ENCODE data around the gene SKIC2.

SKIC2 gene

DNA sequence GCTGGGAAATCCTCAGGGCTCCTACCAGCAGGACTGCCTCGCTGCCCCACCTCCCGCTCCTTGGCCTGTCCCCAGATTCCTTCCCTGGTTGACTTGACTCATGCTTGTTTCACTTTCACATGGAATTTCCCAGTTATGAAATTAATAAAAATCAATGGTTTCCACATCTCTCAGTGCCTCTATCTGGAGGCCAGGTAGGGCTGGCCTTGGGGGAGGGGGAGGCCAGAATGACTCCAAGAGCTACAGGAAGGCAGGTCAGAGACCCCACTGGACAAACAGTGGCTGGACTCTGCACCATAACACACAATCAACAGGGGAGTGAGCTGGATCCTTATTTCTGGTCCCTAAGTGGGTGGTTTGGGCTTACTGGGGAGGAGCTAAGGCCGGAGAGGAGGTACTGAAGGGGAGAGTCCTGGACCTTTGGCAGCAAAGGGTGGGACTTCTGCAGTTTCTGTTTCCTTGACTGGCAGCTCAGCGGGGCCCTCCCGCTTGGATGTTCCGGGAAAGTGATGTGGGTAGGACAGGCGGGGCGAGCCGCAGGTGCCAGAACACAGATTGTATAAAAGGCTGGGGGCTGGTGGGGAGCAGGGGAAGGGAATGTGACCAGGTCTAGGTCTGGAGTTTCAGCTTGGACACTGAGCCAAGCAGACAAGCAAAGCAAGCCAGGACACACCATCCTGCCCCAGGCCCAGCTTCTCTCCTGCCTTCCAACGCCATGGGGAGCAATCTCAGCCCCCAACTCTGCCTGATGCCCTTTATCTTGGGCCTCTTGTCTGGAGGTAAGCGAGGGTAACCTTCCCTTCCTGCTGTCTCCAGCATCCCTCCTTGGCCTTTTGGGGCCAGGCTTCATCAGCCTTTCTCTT is 13.2 kb upstream of the SKIC2 start, which contains the start of gene CFB:
Gene CFB, plus strand, starts transcription at position 589 of the 863 bp plus-strand sequence. Its CDS starts 127 bp downstream, at position 716.
- FAIRE-seq: no peak

DNA sequence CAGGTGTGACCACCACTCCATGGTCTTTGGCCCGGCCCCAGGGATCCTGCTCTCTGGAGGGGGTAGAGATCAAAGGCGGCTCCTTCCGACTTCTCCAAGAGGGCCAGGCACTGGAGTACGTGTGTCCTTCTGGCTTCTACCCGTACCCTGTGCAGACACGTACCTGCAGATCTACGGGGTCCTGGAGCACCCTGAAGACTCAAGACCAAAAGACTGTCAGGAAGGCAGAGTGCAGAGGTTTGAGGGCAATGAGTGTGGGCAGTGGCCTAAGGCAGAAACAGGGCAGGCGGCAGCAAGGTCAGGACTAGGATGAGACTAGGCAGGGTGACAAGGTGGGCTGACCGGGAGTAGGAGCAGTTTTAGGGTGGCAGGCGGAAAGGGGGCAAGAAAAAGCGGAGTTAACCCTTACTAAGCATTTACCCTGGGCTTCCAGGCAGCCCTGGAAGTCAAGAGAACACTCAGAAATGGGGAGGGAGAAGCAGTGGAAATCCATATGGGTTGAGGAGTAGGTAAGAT is 12.5 kb upstream of the SKIC2 start:
- no peak for FAIRE-seq
- DNase-seq (ENCODE audit: low spot score): no peak

More for the DNA sequence above, 13.2 kb upstream of the SKIC2 start, which contains the start of gene CFB:
- peak; percentile 66 for DNase-seq (ENCODE audit: low spot score)

DNA sequence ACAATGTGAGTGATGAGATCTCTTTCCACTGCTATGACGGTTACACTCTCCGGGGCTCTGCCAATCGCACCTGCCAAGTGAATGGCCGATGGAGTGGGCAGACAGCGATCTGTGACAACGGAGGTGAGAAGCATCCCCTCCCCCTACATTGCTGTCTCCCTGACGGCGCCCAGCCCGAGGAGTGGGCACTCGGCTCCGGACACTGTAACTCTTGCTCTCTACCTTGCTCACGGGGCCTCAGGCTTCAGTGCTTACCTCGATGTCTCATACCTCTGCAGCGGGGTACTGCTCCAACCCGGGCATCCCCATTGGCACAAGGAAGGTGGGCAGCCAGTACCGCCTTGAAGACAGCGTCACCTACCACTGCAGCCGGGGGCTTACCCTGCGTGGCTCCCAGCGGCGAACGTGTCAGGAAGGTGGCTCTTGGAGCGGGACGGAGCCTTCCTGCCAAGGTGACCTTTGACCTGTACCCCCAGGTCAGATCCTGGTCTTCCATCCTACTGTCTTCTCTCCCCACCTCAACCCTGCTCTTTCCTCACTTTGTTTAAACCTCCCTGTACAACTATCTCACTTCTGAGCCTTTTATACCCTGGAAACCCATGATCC is 11.8 kb upstream of the SKIC2 start:
- no peak for DNase-seq (ENCODE audit: low spot score)
- no peak for FAIRE-seq

DNA sequence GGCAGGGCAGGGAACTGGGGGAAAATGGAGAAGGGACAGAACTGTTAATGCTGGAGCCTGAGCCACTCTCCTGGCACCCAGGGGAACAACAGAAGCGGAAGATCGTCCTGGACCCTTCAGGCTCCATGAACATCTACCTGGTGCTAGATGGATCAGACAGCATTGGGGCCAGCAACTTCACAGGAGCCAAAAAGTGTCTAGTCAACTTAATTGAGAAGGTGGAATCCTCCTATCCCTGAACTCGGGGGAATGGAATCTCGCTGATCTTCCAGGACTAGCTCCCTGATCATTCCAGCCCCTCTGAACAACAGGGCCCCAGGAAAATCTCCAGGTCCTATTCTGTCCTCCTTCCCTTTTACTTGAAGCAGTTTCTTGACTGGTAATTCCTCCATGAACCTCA is 11.1 kb upstream of the SKIC2 start:
- FAIRE-seq (no peak), DNase-seq (ENCODE audit: low spot score) (no peak)

DNA sequence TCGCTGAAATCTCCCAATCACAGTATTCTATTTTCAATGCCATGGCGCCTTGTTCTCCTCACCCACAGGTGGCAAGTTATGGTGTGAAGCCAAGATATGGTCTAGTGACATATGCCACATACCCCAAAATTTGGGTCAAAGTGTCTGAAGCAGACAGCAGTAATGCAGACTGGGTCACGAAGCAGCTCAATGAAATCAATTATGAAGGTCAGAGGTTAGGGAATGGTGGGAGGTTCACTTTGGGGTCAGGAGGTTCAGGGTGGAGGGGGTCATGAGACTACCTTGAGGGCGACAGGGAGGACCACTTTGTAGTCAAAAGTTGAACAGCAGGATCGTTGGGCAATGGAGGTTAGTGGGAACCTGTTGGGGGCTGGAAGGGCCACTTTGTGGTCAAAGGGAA is 10.7 kb upstream of the SKIC2 start:
- FAIRE-seq (no peak), DNase-seq (ENCODE audit: low spot score) (no peak)

DNA sequence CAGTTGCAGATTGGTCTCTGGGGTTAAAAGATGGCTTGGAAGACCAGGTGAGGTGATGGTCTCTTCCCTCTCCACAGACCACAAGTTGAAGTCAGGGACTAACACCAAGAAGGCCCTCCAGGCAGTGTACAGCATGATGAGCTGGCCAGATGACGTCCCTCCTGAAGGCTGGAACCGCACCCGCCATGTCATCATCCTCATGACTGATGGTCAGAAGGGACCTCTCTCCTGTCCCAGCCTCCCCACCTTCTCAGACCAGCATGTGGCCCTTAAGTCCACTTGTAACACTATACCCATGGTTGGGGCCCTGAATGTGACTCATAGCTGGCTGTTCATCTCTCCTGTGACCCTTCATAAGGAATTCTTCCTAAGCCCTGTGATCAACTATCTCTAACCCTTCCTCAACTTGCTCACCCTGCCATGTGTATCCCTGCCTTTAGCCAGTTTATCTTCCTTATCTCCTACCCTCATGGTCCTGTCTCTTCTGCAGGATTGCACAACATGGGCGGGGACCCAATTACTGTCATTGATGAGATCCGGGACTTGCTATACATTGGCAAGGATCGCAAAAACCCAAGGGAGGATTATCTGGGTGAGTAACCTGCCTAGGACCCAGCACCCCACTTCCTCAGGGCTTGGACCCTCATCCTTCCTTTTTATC is 10.1 kb upstream of the SKIC2 start:
- FAIRE-seq (no peak), DNase-seq (ENCODE audit: low spot score) (peak; percentile 40)

DNA sequence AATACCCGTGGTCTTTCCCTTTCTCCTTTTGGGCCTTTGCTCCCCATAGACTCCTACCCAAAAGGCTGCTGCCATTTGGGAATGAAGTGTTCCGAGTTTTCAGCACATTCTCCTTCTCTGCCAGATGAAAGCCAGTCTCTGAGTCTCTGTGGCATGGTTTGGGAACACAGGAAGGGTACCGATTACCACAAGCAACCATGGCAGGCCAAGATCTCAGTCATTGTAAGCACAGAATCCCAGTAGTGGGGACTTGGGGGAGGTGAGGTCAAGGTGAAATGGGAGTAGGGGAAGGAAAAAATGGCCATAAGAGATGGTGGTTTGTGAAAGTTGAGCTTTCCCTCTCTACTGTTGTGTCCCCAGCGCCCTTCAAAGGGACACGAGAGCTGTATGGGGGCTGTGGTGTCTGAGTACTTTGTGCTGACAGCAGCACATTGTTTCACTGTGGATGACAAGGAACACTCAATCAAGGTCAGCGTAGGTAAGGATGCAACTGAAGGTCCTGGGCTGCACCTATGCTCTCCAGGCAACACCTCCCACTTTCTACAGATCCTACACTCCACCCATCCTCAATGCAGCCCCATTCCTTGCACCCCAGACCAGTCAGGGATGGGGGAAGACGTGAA is 8.9 kb upstream of the SKIC2 start:
- no peak for DNase-seq (ENCODE audit: low spot score)
- FAIRE-seq: no peak

DNA sequence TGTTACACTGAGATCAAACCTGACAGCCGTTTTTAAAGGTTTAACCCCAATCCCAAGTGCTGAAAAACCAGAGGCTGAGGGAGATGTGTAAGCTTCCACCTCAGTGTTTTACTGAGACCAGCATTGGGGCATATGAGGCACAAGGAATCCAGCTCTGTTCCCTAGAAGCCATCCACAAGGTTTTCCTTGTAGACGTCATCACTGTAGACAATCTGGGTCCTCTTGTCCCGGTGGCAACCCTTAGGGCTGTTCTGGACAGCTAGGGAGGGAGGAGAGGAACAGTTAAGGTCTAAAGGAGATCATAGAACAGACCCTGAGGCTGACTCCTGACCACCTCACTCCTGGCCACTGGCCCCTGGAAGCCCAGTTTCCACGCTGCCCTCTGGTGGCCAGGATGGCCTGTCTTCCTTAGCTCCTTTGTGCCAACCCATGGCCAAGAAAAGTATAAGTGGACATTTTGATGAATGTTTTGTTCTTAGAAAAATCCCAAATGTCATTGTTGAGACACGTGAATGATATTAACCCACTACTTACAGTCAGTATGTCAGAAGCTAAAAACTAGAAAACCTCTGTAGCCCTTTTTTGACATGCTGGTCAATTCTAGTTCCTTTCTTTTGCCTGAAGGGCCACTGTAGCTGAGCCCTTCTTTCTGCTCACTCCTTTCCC is 6.7 kb upstream of the SKIC2 start:
- FAIRE-seq (no peak), DNase-seq (ENCODE audit: low spot score) (peak; percentile 27)

DNA sequence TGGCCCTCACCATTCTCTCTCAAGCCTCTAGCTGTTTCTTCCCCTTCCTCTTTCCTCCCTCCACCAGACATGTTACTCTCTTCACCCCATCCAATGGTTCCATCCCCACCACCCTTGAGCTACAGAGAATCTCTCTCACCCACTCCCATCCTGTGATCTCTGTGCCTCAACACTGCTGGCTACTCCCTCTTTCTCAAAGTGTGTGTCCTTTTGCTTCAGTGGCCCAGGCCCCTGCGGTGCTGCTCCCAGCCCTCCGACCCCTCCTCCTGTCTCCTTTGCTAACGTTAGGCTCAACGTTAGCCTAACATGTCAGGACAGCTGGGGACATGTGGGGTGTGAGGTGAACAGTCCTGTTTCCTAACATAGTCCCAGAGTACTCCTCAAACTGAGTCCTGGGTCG is 6.1 kb upstream of the SKIC2 start:
- no peak for DNase-seq (ENCODE audit: low spot score)
- FAIRE-seq: no peak

DNA sequence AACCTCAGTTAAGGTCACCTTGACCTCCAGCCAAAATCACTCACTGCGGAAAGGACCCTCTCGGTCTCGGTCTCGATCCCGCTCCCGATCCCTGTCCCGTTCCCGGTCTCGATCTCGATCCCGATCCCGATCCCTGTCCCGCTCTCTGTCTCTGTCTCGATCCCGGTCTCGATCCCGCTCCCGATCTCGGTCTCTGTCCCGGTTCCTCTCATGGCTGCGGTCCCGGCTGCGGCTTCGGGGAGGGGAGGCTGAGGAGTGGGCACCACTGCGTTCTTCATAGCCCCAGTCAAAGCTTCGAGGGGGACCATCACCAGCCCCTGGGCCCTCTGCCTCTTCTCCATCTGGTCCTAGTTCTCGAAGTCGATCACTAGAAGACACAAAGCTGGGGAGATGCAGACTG is 4.5 kb upstream of the SKIC2 start:
- no peak for FAIRE-seq

DNA sequence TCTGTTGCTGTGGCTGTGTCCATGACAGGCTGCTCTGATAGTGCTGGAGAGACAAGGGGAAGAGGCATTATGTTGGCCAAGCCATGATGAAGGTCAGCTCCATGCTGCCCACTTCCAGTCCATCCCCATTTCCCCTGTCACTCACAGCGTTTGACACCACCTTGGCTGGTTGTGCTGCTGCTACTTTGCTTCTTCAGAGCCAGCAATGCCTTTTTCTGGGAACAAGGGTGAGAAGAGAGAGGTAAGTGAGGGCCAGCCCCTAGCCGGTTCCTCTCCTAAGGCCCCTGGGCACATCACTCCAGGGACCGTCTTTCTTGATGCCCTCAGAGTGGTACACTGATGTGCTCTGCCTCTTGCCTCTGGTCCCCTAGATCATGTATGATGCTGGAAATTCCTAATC is 2.2 kb upstream of the SKIC2 start:
- DNase-seq (ENCODE audit: low spot score) (no peak), FAIRE-seq (no peak)

More for the DNA sequence above, 4.5 kb upstream of the SKIC2 start:
- no peak for DNase-seq (ENCODE audit: low spot score)

DNA sequence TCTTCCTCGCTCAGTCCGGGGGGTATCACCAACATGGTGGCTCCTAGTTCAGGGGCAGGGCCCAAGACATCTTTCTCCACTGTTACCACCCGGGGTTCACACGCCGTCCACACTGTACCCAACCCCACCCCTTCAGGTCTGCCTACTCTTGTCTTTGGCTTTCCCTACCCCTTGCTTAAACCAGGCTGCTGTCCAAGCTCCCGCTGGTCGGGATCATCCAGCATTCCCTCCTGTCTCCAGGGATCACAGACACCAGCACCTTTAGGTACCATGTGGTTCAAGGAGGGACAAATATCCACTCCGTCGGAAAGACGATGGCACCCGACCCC is 599 bp upstream of the SKIC2 start:
- FAIRE-seq: no peak
- DNase-seq (ENCODE audit: low spot score): no peak

DNA sequence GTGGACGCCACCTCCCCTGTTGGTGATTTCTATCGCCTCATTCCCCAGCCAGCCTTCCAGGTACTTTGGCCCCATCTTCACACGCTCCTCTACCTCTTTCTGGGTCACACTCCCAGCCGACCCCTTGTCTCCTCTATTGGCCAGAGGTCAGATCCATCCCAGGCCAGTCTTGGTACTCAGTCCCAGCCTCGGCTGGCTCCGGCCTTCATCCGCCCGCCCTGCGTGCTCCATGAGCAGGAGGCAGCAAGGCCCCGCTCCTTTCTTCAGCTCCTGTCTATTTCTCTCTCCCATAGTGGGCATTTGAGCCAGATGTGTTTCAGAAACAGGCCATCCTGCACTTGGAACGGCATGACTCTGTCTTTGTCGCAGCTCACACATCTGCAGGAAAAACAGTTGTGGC is 2.6 kb downstream of the SKIC2 start:
- no peak for FAIRE-seq
- no peak for DNase-seq (ENCODE audit: low spot score)

DNA sequence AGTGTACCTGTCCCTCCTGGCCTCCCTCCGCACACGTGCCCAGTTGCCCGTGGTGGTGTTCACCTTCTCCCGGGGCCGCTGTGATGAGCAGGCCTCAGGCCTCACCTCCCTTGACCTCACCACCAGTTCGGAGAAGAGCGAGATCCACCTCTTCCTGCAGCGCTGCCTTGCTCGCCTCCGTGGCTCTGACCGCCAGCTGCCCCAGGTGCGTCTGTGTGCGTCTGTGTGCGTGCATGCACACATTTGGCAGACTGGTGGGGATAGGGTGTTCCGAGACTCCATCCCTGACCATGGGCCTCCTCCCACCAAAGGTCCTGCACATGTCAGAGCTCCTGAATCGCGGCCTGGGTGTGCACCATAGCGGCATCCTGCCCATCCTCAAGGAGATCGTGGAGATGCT is 4.9 kb downstream of the SKIC2 start:
- DNase-seq (ENCODE audit: low spot score) (no peak), FAIRE-seq (no peak)

DNA sequence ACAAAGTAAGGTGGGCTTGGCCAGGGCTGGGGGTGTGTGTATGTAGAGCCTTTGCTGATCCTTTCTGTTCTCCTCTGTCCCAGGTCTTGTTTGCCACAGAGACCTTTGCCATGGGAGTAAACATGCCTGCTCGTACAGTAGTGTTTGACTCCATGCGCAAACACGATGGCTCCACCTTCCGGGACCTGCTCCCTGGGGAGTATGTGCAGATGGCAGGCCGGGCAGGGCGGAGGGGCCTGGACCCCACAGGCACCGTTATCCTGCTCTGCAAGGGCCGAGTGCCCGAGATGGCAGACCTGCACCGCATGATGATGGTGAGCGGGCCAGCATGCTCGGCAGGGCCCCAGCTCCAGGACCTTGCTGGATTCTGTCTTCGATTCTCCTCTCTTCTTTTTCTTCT is 6.7 kb downstream of the SKIC2 start:
- DNase-seq (ENCODE audit: low spot score): no peak
- no peak for FAIRE-seq

DNA sequence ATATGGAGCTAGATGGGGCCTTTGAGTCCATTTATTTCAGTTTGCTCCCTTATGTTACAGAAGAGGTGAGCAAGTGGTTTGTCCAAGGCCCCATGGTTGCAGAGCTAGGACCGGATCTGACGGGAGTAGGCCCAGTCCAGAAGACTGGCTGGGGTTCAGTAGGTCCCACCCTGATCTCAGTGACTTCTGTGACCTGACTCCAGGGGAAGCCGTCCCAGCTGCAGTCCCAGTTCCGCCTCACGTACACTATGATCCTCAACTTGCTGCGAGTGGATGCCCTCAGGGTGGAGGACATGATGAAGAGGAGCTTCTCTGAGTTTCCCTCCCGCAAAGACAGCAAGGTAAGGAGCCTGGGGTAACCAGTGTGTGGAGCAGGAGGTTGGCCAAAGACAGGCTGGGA is 7.5 kb downstream of the SKIC2 start:
- DNase-seq (ENCODE audit: low spot score): no peak
- FAIRE-seq: no peak

DNA sequence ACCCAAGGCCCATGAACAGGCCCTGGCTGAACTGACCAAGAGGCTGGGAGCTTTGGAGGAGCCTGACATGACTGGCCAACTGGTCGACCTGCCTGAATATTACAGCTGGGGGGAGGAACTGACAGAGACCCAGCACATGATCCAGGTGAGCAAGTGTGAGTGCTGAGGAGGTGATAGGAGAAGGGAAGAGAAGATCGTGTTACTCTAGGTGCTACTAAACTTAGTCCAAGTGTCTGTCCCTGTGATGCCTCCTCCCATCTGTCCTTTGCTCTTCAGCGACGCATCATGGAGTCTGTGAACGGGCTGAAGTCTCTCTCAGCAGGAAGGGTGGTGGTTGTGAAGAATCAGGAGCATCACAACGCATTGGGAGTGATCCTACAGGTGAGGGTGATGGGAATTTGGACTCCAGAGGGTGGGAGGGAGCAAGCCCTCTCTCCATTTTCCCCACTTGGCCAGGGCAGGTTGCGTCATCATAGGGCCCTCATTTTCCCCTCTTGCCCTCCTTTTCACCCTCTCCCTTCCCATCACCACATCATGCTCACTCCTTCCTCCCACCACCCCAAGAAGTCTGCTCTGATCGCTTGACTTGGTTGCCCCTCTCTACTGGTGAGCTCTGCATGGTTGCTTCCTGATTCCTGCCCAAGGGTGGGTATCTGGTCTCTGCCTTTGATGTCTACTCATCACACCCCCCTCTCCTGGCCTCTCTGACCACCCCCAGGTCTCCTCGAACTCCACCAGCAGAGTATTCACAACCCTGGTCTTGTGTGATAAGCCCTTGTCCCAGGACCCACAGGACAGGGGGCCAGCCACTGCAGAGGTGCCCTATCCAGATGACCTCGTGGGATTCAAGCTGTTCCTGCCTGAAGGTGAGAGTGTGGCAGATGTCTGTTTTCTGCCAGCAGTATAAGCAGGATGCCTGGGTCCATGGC is 8.3 kb downstream of the SKIC2 start:
- FAIRE-seq (no peak), DNase-seq (ENCODE audit: low spot score) (no peak)

DNA sequence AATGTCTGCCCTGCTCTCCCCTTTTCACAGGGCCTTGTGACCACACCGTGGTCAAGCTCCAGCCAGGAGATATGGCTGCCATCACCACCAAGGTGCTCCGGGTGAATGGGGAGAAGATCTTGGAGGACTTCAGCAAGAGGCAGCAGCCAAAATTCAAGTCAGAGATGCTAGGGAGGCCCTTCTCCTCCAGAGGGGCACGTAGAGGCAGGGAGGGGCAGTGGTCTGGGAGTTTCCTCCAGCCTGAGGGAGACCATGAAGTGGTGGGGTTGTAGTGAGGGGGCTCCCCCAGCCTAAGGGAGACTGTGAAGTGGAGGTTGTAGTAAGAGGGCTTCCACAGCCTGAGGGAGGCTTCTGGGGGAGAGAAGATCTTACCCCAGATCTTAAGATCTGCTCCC is 8.9 kb downstream of the SKIC2 start:
- no peak for FAIRE-seq
- no peak for DNase-seq (ENCODE audit: low spot score)

DNA sequence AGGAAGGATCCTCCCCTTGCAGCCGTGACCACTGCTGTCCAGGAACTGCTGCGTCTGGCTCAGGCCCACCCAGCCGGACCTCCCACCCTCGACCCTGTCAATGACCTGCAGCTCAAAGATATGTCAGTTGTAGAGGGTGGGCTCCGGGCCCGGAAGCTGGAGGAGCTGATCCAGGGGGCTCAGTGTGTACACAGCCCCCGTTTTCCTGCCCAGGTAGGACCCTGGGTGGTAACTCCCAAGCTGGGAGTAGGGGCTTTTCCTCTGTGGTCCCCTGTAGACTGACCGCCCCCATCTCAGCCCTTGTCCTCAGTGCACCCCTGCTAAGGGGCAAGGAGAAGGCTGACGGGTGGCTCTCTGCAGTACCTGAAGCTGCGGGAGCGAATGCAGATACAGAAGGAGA is 9.4 kb downstream of the SKIC2 start:
- FAIRE-seq (no peak), DNase-seq (ENCODE audit: low spot score) (no peak)
